ENCODE data around the gene TSR1.

DNA sequence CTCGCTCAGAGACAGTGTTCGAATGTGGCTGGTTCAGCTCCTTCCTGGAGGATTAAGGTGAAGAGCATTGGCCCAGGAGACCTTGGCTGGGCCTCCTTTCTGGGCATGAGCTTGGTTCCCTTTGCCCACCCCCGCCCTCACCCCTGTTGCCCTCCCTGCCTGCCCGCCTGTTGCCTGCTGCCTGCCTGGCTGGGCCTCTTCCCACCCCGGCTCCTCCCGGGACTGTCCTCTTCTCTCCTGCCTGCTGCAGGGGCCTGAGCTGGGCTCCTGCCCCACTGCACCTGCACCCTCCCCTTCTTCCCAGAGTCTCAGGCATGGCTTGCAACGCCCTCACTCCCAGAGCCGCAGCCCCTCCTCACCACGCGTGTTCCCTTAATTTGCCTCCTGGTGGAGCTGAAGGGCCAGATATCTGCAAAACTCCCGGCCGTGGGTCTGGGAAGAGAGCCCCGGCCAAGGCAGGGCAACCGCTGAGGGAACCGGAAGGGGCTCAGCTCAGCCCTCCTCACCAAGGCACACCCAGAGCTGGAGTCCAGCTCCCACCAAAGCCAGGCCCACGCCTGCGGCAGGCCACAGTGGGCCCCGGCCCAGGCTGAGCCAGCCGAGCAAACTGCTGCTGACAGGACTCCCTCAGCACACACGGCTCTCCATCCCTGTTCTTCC, 33.4 kb upstream of the TSR1 start:
- TF ChIP-seq, protein P1, sequence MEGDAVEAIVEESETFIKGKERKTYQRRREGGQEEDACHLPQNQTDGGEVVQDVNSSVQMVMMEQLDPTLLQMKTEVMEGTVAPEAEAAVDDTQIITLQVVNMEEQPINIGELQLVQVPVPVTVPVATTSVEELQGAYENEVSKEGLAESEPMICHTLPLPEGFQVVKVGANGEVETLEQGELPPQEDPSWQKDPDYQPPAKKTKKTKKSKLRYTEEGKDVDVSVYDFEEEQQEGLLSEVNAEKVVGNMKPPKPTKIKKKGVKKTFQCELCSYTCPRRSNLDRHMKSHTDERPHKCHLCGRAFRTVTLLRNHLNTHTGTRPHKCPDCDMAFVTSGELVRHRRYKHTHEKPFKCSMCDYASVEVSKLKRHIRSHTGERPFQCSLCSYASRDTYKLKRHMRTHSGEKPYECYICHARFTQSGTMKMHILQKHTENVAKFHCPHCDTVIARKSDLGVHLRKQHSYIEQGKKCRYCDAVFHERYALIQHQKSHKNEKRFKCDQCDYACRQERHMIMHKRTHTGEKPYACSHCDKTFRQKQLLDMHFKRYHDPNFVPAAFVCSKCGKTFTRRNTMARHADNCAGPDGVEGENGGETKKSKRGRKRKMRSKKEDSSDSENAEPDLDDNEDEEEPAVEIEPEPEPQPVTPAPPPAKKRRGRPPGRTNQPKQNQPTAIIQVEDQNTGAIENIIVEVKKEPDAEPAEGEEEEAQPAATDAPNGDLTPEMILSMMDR (IDR thresholded peaks at IDR 0.05): no peak
- no peak for TF ChIP-seq POLR2A (IDR thresholded peaks at IDR 0.05)
